ENCODE measurements around the gene MAP3K5. TPM values are rescaled to one million over a fixed set of nuclear protein-coding genes. Genes with fewer than 3 reads are reported as not detected.

MAP3K5 gene
- total and polyA plus RNA-seq, 2 of the 8 experiments (the other 6 are each of a cell fraction or from before 2014, with no cell fraction given): 0.63 to 2.6 TPM

DNA sequence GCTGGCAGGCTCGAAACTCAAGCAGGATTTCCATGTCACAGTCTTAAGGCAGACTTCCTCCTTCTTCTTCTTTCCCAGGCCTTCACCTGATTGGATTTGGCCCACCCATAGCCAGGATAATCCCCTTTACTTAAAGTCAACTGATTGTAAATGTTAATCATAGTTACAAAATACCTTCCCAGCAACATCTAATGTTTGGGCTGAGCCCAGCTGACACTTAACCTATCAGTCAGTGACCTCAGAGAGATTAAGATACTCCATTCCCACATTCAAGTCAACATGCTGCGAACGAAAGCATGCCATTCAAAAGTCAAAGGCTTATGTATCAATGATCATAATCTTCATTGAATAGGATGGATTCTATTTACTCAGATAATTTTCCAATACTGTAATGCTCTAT lies 258.0 kb downstream of the MAP3K5 start (continued):
- TF ChIP-seq BACH1 (IDR thresholded peaks at IDR 0.05; ENCODE audit: low read length): no peak
- TF ChIP-seq, protein P1, sequence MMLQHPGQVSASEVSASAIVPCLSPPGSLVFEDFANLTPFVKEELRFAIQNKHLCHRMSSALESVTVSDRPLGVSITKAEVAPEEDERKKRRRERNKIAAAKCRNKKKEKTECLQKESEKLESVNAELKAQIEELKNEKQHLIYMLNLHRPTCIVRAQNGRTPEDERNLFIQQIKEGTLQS (IDR thresholded peaks at IDR 0.05; ENCODE audit: insufficient read depth, low read depth, low read length): no peak
- TF ChIP-seq SP2 (IDR thresholded peaks at IDR 0.05; ENCODE audit: low read length): no peak

Data from H1 (cell line).